GM12878 (cell line): Measurements from ENCODE around the gene TNIP1. TPM values are rescaled to one million over a fixed set of nuclear protein-coding genes. Genes with fewer than 3 reads are reported as not detected.

Experiments
- ATAC-seq: fragments of 200-7000 bp; cut with Tn5 transposase; 3 replicates; pipeline ENCODE4 v1.9.1; 2020; ENCODE audit warnings: mild to moderate bottlenecking, moderate library complexity
- BruUV-seq: library from RNA; stranded (reverse); fragments of 400-500 nt; replicated peaks from 2 replicates; lab custom pipeline; 2021; lab: Mats Ljungman, UMichigan
- CTCF ChIA-PET: fragments of 300-600 bp; sonication (Branson Sonifier 250); formaldehyde crosslinking; extraction: SDS; loops from one replicate; lab custom pipeline; 2021; ENCODE audit warnings: inconsistent platforms; lab: Yijun Ruan, JAX
- POLR2A ChIA-PET: fragments of 350-600 bp; formaldehyde crosslinking; extraction: SDS; loops from one replicate; lab custom pipeline; 2021; ENCODE audit warnings: inconsistent platforms; lab: Charles Lee
- RAD21 ChIA-PET: fragments of 300-600 bp; sonication (Branson Sonifier 250); formaldehyde crosslinking; loops from one replicate; lab custom pipeline; 2023; ENCODE audit warnings: antibody characterized with exemption; ENCODE audit not compliant: unreplicated experiment; lab: Charles Lee
- SMC1A ChIA-PET: fragments of 300-600 bp; sonication (Branson Sonifier 250); formaldehyde crosslinking; loops from one replicate; lab custom pipeline; 2023; ENCODE audit not compliant: unreplicated experiment, uncharacterized antibody; lab: Charles Lee
- DNase-seq: peaks from one replicate; pipeline ENCODE4 v3.0.0-alpha.2; 2011; ENCODE audit warnings: low read depth, low spot score
- FAIRE-seq: peaks from 3 replicates; lab custom pipeline; 2011; peaks lifted over from hg19 to GRCh38; lab: Jason Lieb, UNC
- H2AFZ ChIP-seq: 2 replicates; pipeline ENCODE4 v1.6.0; 2011; ENCODE audit warnings: low read depth, low read length, control low read depth; ENCODE audit not compliant: control insufficient read depth
- H3K27ac ChIP-seq: 2 replicates; pipeline ENCODE4 v1.5.1; 2011; ENCODE audit warnings: control low read depth; ENCODE audit not compliant: control insufficient read depth, insufficient read depth
- H3K27me3 ChIP-seq, 2 experiments: replicated peaks in 1 of 2; 2 replicates each; pipeline versions ENCODE4 v1.6.0 to v1.6.1; 2011; ENCODE audit warnings: low read length in 1 of 2; ENCODE audit not compliant: control insufficient read depth in 2 of 2, insufficient read depth in 2 of 2
- H3K36me3 ChIP-seq, 2 experiments: 2 replicates each; pipeline ENCODE4 v1.5.1; 2011; ENCODE audit warnings: low read length in 1 of 2; ENCODE audit not compliant: control insufficient read depth in 2 of 2, insufficient read depth in 2 of 2
- H3K4me1 ChIP-seq: 2 replicates; pipeline ENCODE4 v1.6.1; 2011; ENCODE audit warnings: mild to moderate bottlenecking, low read length, moderate library complexity, mixed read lengths; ENCODE audit not compliant: control insufficient read depth, insufficient read depth
- H3K4me2 ChIP-seq: 2 replicates; pipeline ENCODE4 v1.6.0; 2011; ENCODE audit warnings: control low read depth; ENCODE audit not compliant: control insufficient read depth, insufficient read depth
- H3K4me3 ChIP-seq: fragments of 200-600 bp; sonication (generic); 2 replicates; pipeline ENCODE4 v1.5.1; 2016
- H3K79me2 ChIP-seq: 2 replicates; pipeline ENCODE4 v1.6.0; 2011; ENCODE audit warnings: low read length; ENCODE audit not compliant: control insufficient read depth, insufficient read depth
- H3K9ac ChIP-seq: 2 replicates; pipeline ENCODE4 v1.8.0; 2011; ENCODE audit warnings: low read length, control low read depth, mixed read lengths; ENCODE audit not compliant: control insufficient read depth, insufficient read depth
- H3K9me3 ChIP-seq: replicated peaks from 3 replicates; pipeline ENCODE4 v1.5.1; 2011; ENCODE audit warnings: mild to moderate bottlenecking, low read length; ENCODE audit not compliant: control insufficient read depth, insufficient read depth
- H4K20me1 ChIP-seq: 2 replicates; pipeline ENCODE4 v1.6.0; 2011; ENCODE audit not compliant: control insufficient read depth, insufficient read depth
- ATF7 ChIP-seq: fragments of 450-650 bp; IDR thresholded peaks from 2 replicates; pipeline ENCODE4 v1.6.1; 2016; ENCODE audit warnings: low read depth, mild to moderate bottlenecking
- CHD2 ChIP-seq: IDR thresholded peaks from 2 replicates; pipeline ENCODE4 v1.6.1; 2011; ENCODE audit warnings: low read depth, low read length, improper control_type of control experiment, borderline replicate concordance
- CHD4 ChIP-seq: fragments of 200-600 bp; sonication (generic); IDR thresholded peaks from 2 replicates; pipeline ENCODE4 v1.6.1; 2016; ENCODE audit warnings: mild to moderate bottlenecking
- DPF2 ChIP-seq: fragments of 450-650 bp; IDR thresholded peaks from 2 replicates; pipeline ENCODE4 v1.6.1; 2017; ENCODE audit warnings: mild to moderate bottlenecking
- EGR1 ChIP-seq, 2 experiments: IDR thresholded peaks; 1 replicate in 1 of 2; 2 replicates in 1 of 2; pipeline ENCODE4 v1.6.1; 2011 to 2012; ENCODE audit warnings: low read depth in 2 of 2, low read length in 2 of 2, borderline replicate concordance in 1 of 2, mild to moderate bottlenecking in 1 of 2, moderate library complexity in 1 of 2
- ETV6 ChIP-seq, 2 experiments: fragments of 450-650 bp in 1 of 2; IDR thresholded peaks in 1 of 2; conservative IDR thresholded peaks in 1 of 2; 2 replicates each; pipeline ENCODE4 v1.6.1; 2014; ENCODE audit warnings: antibody characterized with exemption in 1 of 2, borderline replicate concordance in 1 of 2, low read depth in 1 of 2, mild to moderate bottlenecking in 1 of 2, moderate library complexity in 1 of 2
- HCFC1 ChIP-seq: fragments of 150-350 bp; IDR thresholded peaks from 2 replicates; pipeline ENCODE4 v1.6.1; 2014; ENCODE audit warnings: low read length
- NBN ChIP-seq: fragments of 450-650 bp; IDR thresholded peaks from 2 replicates; pipeline ENCODE4 v1.6.1; 2016
- NFYB ChIP-seq: IDR thresholded peaks from 2 replicates; pipeline ENCODE4 v1.6.1; 2011; ENCODE audit warnings: low read depth, mild to moderate bottlenecking, low read length, improper control_type of control experiment, moderate library complexity; ENCODE audit not compliant: insufficient read depth
- NRF1 ChIP-seq: conservative IDR thresholded peaks from 2 replicates; pipeline ENCODE4 v1.6.1; 2011; ENCODE audit warnings: mild to moderate bottlenecking, low read depth, low read length, improper control_type of control experiment
- SMAD1 ChIP-seq: fragments of 450-650 bp; IDR thresholded peaks from 2 replicates; pipeline ENCODE4 v1.6.1; 2018; ENCODE audit warnings: mild to moderate bottlenecking, low read depth; ENCODE audit not compliant: partially characterized antibody
- STAT1 ChIP-seq: fragments of 450-650 bp; conservative IDR thresholded peaks from 2 replicates; pipeline ENCODE4 v1.6.1; 2014; ENCODE audit warnings: antibody characterized with exemption, mild to moderate bottlenecking
- SUZ12 ChIP-seq: fragments of 200-600 bp; sonication (generic); IDR thresholded peaks from one replicate; pipeline ENCODE4 v1.6.1; 2018; ENCODE audit warnings: antibody characterized with exemption, mild to moderate bottlenecking; ENCODE audit not compliant: unreplicated experiment
- TCF12 ChIP-seq: IDR thresholded peaks from 2 replicates; pipeline ENCODE4 v1.6.1; 2011; ENCODE audit warnings: low read depth, mild to moderate bottlenecking, low read length
- ZNF622 ChIP-seq: fragments of 450-650 bp; IDR thresholded peaks from 2 replicates; pipeline ENCODE4 v1.6.1; 2017; ENCODE audit warnings: mild to moderate bottlenecking, inconsistent platforms
- ZNF687 ChIP-seq: fragments of 450-650 bp; IDR thresholded peaks from 2 replicates; pipeline ENCODE4 v1.6.1; 2017; ENCODE audit warnings: mild to moderate bottlenecking, moderate library complexity
- ZSCAN29 ChIP-seq: fragments of 450-650 bp; IDR thresholded peaks from 2 replicates; pipeline ENCODE4 v1.6.1; 2017; ENCODE audit warnings: mild to moderate bottlenecking, moderate library complexity
- WGBS: methylation state at CpG from one replicate; pipeline ENCODE4 v1.1.6; 2016; ENCODE audit warnings: low lambda C conversion rate; ENCODE audit not compliant: insufficient replicate concordance, insufficient coverage; ENCODE audit errors: missing lambda C conversion rate; 5-methylcytosine and 5-hydroxymethylcytosine counted together
- in situ Hi-C: fragments of 300-500 bp; cut with MboI; formaldehyde crosslinking; loops from 9 replicates; pipeline ENCODE4 v1.14.3; 2018; ENCODE audit warnings: mixed read lengths
- intact Hi-C: fragments of 100-400 bp; cut with micrococcal nuclease; formaldehyde crosslinking; loops from one replicate; pipeline ENCODE4 v1.14.2; 2022; ENCODE audit not compliant: unreplicated experiment
- polyA plus RNA-seq, 11 experiments: library from polyadenylated mRNA; depleted of rRNA in 4 of 11; unstranded in 6 of 11; stranded (reverse) in 5 of 11; fragments of >200 nt; fragmentation: Nextera tagmentation in 4 of 11; fragmentation: Illumina TruSeq in 1 of 11; extraction: Ambion mirVana in 4 of 11; extraction: Trizol in 1 of 11; gene quantifications; 1 replicate in 1 of 11; 2 replicates in 10 of 11; pipeline versions ENCODE4 v1.2.1 to v1.2.3, GENCODE V29; 2011 to 2016; ENCODE audit warnings: inconsistent platforms in 2 of 11, missing spikeins in 2 of 11, low read depth in 1 of 11
- total RNA-seq, 4 experiments: library from RNA; depleted of rRNA in 3 of 4; stranded (reverse); fragments of >200 nt in 3 of 4; fragmentation: Illumina TruSeq in 1 of 4; extraction: Trizol in 1 of 4; gene quantifications; 2 replicates each; pipeline versions ENCODE4 v1.2.1 to v1.2.3, GENCODE V29; 2013 to 2021

Gene TNIP1
- total and polyA plus RNA-seq, 10 of the 15 experiments (the other 5 are each of a cell fraction or from before 2014, with no cell fraction given): 4.4 to 279 (median 150) TPM

- Histone ChIP-seq H3K4me1 (no peaks in the 10 kb centered on the region), H3K9ac (no peak overlapping the region), H3K27me3 (no peaks in the 10 kb centered on the region), H2AFZ (no peak overlapping the region), H3K9me3 (no peaks in the 10 kb centered on the region), H3K36me3 (no peaks in the 10 kb centered on the region)
- RAD21 ChIA-PET: no interaction called here
- DNase-seq (no peak), ATAC-seq (no peak), FAIRE-seq (no peak)
- intact Hi-C loops: loop anchor here (10.0 kb wide), 1 partner anchor 308 kb away; no protein-coding TSS in a partner anchor
- WGBS: 53% methylated on average over 5 of the region's 5 CpGs
- in situ Hi-C loops: no loop called here
- no TSS peak for BruUV-seq
- TF ChIP-seq HCFC1 (no peak), STAT1 (no peak), NFYB (no peak), NBN (no peak), CHD4 (no peak), EGR1 (IDR thresholded peaks at IDR 0.05; ENCODE audit: borderline replicate concordance in 1 of 2, low read depth in 2 of 2, low read length in 2 of 2) (no peak), NRF1 (no peak), ZNF687 (no peak), ZNF622 (no peak), ATF7 (no peak), ZSCAN29 (no peak), SMAD1 (no peak), CHD2 (no peak), TCF12 (no peak), ETV6 (conservative IDR thresholded peaks at IDR 0.05 in 1 of 2, IDR thresholded peaks at IDR 0.05 in 1 of 2; ENCODE audit: borderline replicate concordance in 1 of 2, low read depth in 1 of 2) (no peak), DPF2 (no peak), SUZ12 (no peak)
- TF ChIP-seq, all 136 proteins: peak for 0
- Histone ChIP-seq H3K4me2 (no peak overlapping the region), H4K20me1 (no peaks in the 10 kb centered on the region), H3K4me3 (no peak overlapping the region), H3K27ac (no peak overlapping the region), H3K79me2 (no peaks in the 10 kb centered on the region)
- POLR2A ChIA-PET: no interaction called here
- SMC1A ChIA-PET: no interaction called here
- CTCF ChIA-PET: no interaction called here
Measured at GRCh38 chr5:151006704-151007334, 74.0 kb downstream of the TNIP1 start.
